ENCODE data around the gene LCNL1.

The LCNL1 gene

GRCh38 chr9:136947028-136947891, 35.5 kb upstream of the LCNL1 start:
- no peak for DNase-seq

DNA sequence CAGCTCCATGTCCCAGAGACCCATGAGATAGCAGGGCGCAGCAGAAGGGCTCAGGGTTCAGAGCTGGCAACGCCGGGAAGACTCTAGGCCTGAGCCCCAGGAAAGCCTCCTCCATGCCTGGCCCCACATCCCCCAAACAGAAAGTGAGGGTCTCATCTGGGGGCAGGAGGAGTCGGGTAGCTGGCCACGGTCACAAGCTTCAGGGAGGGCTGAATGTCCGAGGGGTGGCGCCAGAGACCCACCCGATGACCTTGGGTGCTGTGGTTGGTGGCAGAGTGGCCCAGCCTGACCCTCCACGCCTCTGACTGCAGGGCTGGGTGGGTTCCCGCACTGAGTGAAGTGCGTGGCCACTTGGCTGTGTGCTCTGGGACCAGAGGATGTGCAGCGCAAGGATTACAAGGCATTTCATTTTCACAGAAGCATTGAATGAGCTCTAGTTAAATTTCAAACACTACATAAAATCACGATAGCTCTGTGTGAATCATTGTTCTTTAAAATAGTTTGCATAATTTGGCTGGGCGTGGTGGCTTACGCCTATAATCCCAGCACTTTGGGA, 34.8 kb upstream of the LCNL1 start:
- no peak for DNase-seq

DNA sequence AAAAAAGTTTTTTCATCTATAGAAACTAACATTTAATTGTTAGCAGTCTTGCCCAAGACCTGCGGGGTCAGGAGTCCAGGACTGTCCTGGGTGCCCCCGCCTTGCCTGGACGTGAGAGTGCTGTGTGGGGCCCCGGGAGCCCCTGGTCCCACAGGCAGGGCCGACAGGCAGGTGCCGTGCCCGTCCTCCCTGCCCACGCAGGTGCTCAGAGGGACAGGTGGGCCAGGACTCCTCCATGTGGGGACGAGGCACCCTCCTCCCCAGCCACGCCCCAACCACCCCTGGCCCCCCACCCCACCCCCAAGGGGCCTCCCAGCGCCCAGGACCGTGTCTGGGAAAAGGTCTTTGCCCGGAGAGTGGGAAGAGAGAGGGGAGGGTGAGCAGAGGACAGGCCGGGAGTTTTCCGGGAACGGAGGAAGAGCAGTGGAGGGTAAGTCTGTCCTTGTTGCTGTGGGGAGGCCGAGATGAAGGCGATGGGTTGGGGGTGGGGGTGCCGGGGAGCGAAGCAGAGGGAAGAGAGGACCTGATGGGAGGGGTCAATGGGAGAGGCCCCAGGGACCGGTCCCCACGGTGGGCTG, 33.5 kb upstream of the LCNL1 start:
- no peak for DNase-seq

- peak; percentile 96 for DNase-seq
Observed at GRCh38 chr9:136949817-136950655, 32.8 kb upstream of the LCNL1 start.

DNA sequence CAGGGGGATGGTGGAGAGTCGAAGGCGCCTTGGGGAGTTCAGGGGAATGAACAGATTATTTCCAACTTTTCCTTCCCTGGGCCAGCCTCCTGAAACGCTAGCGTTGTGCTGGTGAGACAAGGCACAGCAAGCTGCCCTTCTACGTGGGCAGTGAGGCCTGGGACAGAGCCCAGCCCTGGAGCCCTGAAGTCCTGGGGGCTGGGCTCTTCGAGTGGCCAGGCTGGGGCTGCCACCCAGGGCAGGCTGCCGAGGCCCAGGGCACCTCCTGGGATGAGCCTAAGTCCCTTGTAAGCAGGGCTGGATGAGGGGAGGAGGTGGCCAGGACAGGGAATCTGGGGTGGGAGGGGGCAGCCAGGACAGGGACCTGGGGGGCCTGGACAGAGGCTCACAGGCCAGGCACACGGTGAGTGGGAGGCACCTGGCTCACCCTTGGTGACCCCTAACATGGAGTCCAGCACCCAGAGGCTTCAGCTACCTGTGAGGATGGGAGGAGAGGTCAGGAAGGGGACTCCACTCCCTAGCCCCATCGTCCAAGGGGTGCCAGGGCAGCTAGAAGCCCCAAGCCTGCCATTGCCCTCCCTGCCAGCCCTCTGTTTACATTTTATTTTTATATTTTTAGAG, 32.0 kb upstream of the LCNL1 start:
- DNase-seq: no peak

DNA sequence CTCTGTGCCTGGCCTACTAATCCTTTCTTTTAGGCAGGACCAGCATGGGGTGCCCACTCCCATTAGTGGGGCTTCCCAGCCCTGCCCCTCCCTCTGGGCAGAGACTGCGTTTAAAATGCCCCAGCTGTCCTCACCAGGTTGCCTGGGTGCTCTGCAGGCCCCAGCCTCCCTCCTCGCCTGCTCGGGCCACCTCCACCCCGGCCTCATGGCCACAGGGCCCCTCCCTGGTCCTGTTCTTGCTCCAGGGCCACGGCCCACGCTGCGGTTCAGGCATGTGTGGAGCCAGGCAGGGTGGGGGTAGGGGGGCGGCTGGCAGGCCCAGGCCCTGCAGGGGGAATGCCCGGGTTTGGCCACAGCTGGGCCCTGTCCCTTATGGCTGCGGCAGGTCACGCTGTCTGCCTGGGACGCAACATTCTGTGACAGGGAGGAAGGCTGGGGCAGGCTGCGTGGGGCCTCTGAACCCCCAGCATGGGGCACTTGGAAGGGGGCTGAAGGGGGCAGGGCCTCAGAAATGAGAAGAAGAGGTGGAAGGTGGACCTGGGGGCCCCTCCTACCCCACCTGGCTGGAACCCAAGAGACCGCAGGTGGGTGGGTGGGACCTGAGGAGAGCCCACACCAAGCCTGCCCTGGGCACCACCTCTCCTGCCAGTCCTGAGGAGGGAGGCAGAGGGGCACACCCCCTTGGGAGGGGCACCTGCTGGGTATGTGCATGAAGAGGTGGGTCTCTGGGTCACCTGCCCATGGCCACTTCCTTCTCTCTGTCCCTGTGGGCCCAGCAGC, 31.1 kb upstream of the LCNL1 start, which contains the start of gene LCN12:
TSS of gene LCN12 (plus strand) at position 733 of the 780 bp plus-strand sequence. CDS start 55 bp downstream, outside the sequence.
- DNase-seq: no peak

DNA sequence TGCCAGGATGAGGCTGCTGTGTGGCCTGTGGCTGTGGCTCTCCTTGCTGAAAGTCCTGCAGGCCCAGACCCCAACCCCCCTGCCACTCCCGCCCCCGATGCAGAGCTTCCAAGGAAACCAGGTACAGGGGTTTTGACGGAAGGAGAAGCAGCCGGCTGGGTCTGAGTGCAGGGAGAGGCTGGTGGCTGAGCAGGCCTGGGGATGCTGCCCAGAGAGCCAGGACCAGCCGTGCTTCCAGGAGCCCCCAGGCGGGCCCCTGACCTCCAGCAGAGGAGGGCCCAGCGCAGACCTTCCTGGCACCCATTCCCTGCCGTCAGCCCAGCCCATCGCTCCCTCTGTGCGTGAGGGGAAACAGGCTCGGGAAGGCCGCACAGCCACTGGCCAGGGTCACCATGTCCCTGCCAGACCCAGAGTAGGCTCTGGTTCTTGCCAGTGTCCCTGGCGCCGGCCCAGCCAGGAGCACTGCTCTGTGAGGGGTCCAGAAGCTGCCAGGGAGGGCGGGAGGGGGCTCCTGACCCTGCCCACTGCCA, 30.4 kb upstream of the LCNL1 start:
- DNase-seq: no peak

DNA sequence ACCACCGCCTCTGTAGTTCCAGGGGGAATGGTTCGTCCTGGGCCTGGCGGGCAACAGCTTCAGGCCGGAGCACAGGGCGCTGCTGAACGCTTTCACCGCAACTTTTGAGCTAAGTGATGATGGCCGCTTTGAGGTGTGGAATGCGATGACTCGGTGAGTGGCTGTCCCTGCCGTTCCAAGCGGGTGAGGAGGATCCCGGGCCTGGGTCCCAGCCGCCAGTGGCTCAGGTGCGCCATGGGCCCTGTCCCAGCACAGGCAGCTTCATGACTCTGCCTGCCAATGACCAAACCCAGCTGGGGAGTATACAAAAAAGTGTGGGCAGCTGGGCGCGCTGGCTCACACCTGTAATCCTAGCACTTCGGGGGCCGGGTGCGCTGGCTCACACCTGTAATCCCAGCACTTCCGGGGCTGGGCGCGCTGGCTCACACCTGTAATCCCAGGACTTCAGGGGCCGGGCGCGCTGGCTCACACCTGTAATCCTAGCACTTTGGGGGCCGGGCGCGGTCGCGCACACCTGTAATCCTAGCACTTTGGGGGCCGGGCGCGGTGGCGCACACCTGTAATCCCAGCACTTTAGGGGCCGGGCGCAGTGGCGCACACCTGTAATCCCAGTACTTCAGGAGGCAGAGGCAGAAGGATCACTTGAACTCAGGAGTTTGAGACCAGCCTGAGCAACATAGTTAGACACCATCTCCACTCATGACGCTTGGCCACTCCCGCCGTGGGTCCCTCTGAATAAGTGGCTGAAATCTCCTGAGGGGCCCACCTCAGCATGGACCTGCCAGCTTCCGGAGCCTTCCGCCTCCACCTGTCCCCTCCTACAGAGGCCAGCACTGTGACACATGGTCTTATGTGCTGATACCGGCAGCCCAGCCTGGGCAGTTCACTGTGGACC, 29.7 kb upstream of the LCNL1 start:
- DNase-seq: no peak

GRCh38 chr9:136953771-136954269, 29.0 kb upstream of the LCNL1 start:
- no peak for DNase-seq

GRCh38 chr9:136954270-136955083, 28.3 kb upstream of the LCNL1 start:
- no peak for DNase-seq

DNA sequence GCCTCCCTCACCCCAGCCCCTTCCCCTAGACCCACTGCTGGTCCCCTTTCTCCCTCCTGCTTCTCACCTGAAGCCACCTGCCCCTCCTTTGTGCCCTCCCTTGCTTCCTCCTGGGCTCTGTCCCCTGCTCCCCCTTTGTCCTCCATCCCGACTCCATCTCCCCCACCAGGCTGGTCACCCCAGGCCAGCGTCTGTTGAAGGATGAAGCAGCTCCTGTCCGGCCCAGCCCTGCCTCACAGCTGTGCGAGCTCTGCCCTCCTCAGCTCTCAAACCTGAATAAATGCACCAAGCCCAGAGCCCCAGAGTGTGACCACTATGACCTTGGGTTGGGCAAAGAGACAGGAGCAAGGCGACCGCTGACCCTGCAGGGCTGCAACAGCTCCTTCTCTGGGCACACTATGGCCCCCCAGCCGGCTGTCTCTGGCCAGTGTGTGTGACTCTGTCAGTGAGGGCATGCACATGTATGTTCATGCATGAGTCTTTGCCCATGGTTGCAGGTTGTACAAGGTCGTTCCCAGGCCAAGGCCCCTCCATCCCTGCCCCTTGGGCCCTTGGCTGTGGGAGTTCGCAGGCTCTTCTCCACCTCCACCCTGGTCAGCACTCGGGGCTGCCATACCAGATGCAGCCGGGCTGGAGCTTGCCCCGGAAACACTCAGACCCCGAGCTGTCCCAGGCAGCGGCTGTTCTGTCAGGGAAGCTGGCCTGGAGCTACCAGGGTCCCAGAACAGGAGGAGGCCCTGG, 27.4 kb upstream of the LCNL1 start:
- DNase-seq: no peak

GRCh38 chr9:136955943-136956335, 26.9 kb upstream of the LCNL1 start:
- no peak for DNase-seq

DNA sequence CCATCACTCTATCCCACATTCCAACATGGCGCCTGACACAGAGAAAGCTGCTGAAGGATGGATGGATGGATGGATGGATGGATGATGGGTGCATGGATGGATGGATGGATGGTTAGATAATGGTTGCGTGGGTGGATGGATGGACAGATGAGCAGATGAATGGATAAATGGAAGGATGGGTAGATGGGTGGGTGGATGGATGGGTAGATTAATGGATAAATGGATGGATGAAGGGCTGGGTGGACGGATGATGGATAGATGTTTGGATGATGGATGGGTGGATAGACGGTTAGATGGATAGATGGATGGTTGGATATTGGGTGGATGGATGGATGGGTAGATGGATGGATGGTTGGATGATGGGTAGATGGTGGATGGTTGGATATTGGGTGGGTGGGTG, 26.2 kb upstream of the LCNL1 start:
- no peak for DNase-seq

GRCh38 chr9:136957461-136957860, 25.3 kb upstream of the LCNL1 start:
- no peak for DNase-seq

GRCh38 chr9:136957901-136958300, 24.9 kb upstream of the LCNL1 start:
- no peak for DNase-seq

- no peak for DNase-seq
Observed at GRCh38 chr9:136958473-136958872, 24.3 kb upstream of the LCNL1 start.

DNA sequence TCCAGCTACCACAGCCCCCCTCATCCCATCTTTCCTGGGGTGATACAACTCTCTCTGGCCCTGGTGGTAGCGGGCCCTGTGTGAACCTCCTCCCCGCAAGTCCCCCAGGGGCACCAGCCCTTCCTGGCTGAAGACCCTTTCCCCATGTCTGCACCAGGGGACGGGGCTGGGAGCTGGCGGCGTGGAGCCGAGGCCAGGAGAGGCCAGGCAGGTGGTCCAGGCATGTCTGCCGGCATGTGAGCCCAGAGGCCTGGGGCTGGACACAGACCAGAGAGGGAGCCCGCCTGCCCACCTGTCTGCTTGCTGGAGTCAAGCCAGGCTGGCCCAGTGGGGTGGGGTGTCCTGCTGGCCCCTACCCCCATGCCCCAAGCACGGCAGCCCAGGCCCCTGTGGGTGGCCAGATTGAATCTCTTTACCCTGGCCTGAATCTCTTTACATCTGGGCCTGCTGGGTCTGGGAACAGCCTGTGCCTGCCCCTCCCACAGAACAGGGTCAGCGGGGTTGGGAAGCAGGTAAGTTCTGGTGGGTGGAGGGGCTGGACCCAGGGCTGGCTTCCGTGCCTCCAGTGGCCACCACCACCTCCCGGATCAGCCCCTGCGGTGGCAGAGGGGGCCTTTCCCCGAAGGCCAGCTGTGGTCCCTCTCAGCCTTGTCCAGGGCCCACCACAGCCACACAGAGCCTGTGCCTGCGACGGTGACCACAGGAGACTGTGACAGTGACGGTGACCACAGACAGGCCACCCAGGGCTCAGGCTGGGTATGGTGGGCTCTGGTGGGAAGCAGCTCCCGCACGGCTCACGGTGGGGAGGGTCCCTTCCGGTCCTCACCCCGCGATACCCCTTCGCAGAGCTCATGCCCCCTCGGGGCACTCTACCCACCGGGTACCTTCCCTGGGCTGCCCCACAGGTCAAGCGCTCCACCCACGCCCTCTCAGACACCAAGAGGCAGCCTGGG, 23.6 kb upstream of the LCNL1 start:
- DNase-seq: no peak
